A673 (cell line): Measurements from ENCODE around the gene C1orf198.

Source experiments
- CTCF ChIP-seq: fragments of 300-800, 200-600 bp; sonication (generic); conservative IDR thresholded peaks from 2 replicates; pipeline ENCODE4 v1.5.1; 2017; ENCODE audit warnings: low read depth, mild to moderate bottlenecking, antibody characterized with exemption, low read length, moderate library complexity, mixed read lengths
- EZH2 ChIP-seq: fragments of 200-600 bp; sonication (generic); IDR thresholded peaks from 2 replicates; pipeline ENCODE4 v1.6.1; 2017; ENCODE audit warnings: borderline replicate concordance, low read depth, mild to moderate bottlenecking, mixed read lengths, antibody characterized with exemption, low read length; ENCODE audit not compliant: poor library complexity, severe bottlenecking

DNA sequence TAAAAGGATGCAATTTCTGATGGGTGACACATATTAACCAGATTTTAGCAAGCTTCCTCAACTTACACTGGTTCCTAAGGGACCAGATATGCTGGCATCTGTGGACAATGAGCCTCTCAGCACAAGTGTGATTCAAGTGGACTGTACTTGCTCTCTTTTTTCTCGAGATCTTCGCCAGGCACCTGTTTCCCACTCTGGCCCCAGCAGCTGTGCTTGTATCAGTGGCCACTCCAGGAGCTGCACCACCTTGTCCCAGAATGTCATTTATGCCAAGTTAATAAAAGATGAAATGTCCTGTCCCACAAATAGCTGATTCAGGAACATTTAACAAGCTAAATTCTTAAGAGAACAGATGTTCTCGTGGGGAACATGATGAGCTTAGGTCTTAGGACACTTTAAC, 14.6 kb downstream of the C1orf198 start:
- TF ChIP-seq CTCF (no peak), EZH2 (no peak)
